ENCODE measurements around the gene ITCH.

DNA sequence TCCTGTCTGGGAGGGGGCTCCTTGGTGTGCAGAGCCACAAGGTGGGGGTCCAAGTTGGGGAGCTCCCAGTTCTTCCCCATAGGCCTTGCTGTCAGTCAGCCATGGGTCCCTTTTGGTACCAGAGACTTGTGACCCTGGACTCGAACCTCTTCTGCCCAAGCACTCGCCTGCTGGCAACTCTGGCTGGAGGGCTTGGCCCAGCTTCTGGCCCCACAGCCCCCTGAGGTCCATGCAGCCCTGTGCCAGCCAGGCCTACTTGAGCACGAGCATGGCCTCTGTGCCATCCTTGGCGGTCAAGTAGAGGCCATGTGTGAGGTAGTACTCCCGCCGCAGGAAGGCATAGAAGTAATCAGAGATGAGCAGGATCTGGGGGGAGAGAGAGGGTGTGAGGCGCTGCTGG, 197.5 kb downstream of the ITCH start:
- TF ChIP-seq GATA2 (IDR thresholded peaks at IDR 0.05; ENCODE audit: insufficient read depth, insufficient read length, low read depth, low read length) (no peak), JUN (IDR thresholded peaks at IDR 0.05; ENCODE audit: borderline replicate concordance, insufficient read depth, insufficient read length, low read depth) (no peak), EZH2 (IDR thresholded peaks at IDR 0.05; ENCODE audit: borderline replicate concordance, low read depth, low read length, severe bottlenecking) (no peak), FOS (IDR thresholded peaks at IDR 0.05; ENCODE audit: borderline replicate concordance, insufficient read depth, low read length) (no peak), POLR2A (IDR thresholded peaks at IDR 0.05; ENCODE audit: low read depth, low read length) (no peak), POLR2AphosphoS5 (IDR thresholded peaks at IDR 0.05; ENCODE audit: insufficient read depth, low read depth, low read length) (no peak)
- TF ChIP-seq, protein P1, sequence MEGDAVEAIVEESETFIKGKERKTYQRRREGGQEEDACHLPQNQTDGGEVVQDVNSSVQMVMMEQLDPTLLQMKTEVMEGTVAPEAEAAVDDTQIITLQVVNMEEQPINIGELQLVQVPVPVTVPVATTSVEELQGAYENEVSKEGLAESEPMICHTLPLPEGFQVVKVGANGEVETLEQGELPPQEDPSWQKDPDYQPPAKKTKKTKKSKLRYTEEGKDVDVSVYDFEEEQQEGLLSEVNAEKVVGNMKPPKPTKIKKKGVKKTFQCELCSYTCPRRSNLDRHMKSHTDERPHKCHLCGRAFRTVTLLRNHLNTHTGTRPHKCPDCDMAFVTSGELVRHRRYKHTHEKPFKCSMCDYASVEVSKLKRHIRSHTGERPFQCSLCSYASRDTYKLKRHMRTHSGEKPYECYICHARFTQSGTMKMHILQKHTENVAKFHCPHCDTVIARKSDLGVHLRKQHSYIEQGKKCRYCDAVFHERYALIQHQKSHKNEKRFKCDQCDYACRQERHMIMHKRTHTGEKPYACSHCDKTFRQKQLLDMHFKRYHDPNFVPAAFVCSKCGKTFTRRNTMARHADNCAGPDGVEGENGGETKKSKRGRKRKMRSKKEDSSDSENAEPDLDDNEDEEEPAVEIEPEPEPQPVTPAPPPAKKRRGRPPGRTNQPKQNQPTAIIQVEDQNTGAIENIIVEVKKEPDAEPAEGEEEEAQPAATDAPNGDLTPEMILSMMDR (IDR thresholded peaks at IDR 0.05; ENCODE audit: extremely low read depth in 1 of 2, insufficient read depth in 1 of 2, low read depth in 1 of 2, low read length in 2 of 2), result no peak

Data from endothelial cell of umbilical vein (primary cell).